ENCODE results near the gene PRSS35.
"Not testable (repeated sequence)": the region's sequence is repeated elsewhere in the genome, so short reads cannot be mapped to it uniquely, and the experiment has no call there.

PRSS35 gene

GRCh38 chr6:83546636-83547035 is 34.3 kb downstream of the PRSS35 start:
- DNase-seq (ENCODE audit: extremely low spot score), result no peak
- TF ChIP-seq FOXM1 (IDR thresholded peaks at IDR 0.05; ENCODE audit: borderline replicate concordance), result no peak
- TF ChIP-seq FOXA1 (IDR thresholded peaks at IDR 0.05), result no peak
- TF ChIP-seq SP1 (IDR thresholded peaks at IDR 0.05), result no peak
- TF ChIP-seq CTBP1 (IDR thresholded peaks at IDR 0.05; ENCODE audit: borderline replicate concordance), result no peak
- no peak for TF ChIP-seq NFRKB (IDR thresholded peaks at IDR 0.05)
- TF ChIP-seq LEF1 (IDR thresholded peaks at IDR 0.05; ENCODE audit: borderline replicate concordance), result no peak
- no peak for TF ChIP-seq PKNOX1 (IDR thresholded peaks at IDR 0.05)
- TF ChIP-seq ELF4 (IDR thresholded peaks at IDR 0.05), result no peak
- TF ChIP-seq TARDBP (IDR thresholded peaks at IDR 0.05), result no peak
- no peak for TF ChIP-seq ARNT (IDR thresholded peaks at IDR 0.05)
- no peak for TF ChIP-seq FOXK2 (IDR thresholded peaks at IDR 0.05)
- no peak for TF ChIP-seq ZNF384 (IDR thresholded peaks at IDR 0.05)
- no peak for TF ChIP-seq L3MBTL2 (conservative IDR thresholded peaks at IDR 0.05)
- TF ChIP-seq HDGF (IDR thresholded peaks at IDR 0.05; ENCODE audit: borderline replicate concordance), result no peak
- TF ChIP-seq BHLHE40 (IDR thresholded peaks at IDR 0.05; ENCODE audit: borderline replicate concordance), result no peak
- no peak for TF ChIP-seq SUZ12 (IDR thresholded peaks at IDR 0.05)
- POLR2A ChIA-PET, result no interaction called here
- CTCF ChIA-PET, result interaction anchor here (0.8 kb wide), 1 partner anchor 10 kb away, joined by 3 read pairs; no protein-coding TSS in a partner anchor

DNA sequence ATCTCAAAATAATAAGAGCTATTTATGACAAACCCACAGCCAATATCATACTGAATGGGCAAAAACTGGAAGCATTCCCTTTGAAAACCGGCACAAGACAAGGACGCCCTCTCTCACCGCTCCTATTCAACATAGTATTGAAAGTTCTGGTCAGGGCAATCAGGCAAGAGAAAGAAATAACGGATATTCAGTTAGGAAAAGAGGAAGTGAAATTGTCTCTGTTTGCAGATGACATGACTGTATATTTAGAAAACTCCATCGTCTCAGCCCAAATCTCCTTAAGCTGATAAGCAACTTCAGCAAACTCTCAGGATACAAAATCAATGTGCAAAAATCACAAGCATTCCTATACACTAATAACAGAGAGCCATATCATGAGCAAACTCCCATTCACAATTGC is 38.1 kb downstream of the PRSS35 start:
- CTCF ChIA-PET; DNase-seq (ENCODE audit: extremely low spot score); POLR2A ChIA-PET: not testable (repeated sequence)

GRCh38 chr6:83551748-83552147 is 39.4 kb downstream of the PRSS35 start:
- CTCF ChIA-PET; POLR2A ChIA-PET; DNase-seq (ENCODE audit: extremely low spot score): not testable (repeated sequence)

GRCh38 chr6:83556871-83557270 is 44.5 kb downstream of the PRSS35 start:
- no peak for DNase-seq (ENCODE audit: extremely low spot score)
- ChIA-PET POLR2A (no interaction called here), CTCF (no interaction called here)
- TF ChIP-seq FOXA1 (IDR thresholded peaks at IDR 0.05) (no peak), ELF4 (IDR thresholded peaks at IDR 0.05) (no peak), PKNOX1 (IDR thresholded peaks at IDR 0.05) (no peak), ARNT (IDR thresholded peaks at IDR 0.05) (no peak), ZNF384 (IDR thresholded peaks at IDR 0.05) (no peak), BHLHE40 (IDR thresholded peaks at IDR 0.05; ENCODE audit: borderline replicate concordance) (no peak), L3MBTL2 (conservative IDR thresholded peaks at IDR 0.05) (no peak), CTBP1 (IDR thresholded peaks at IDR 0.05; ENCODE audit: borderline replicate concordance) (no peak), SP1 (IDR thresholded peaks at IDR 0.05) (no peak), FOXM1 (IDR thresholded peaks at IDR 0.05; ENCODE audit: borderline replicate concordance) (no peak), HDGF (IDR thresholded peaks at IDR 0.05; ENCODE audit: borderline replicate concordance) (no peak), FOXK2 (IDR thresholded peaks at IDR 0.05) (no peak), NFRKB (IDR thresholded peaks at IDR 0.05) (no peak), LEF1 (IDR thresholded peaks at IDR 0.05; ENCODE audit: borderline replicate concordance) (no peak), SUZ12 (IDR thresholded peaks at IDR 0.05) (no peak), TARDBP (IDR thresholded peaks at IDR 0.05) (no peak)

DNA sequence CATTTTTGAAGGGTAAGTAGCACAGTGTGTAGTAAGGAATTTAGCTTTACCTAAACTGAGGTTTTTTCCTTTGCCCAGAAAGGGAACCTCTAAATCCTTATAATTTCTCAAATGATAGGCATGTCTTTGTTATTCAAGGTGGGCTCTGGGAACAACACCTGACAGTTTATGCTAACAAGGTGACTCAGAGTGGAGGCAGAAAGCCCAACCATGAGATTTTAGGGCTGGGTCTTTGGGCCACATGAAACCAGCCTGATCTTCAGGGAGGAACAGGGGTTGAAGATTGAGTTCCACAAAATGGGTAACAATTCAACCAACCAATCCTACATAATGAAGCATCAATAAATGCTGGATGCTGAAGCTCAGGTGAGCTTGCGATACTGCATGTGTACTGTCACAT is 46.6 kb downstream of the PRSS35 start:
- TF ChIP-seq FOXA1 (IDR thresholded peaks at IDR 0.05) (no peak), ZNF384 (IDR thresholded peaks at IDR 0.05) (no peak), HDGF (IDR thresholded peaks at IDR 0.05; ENCODE audit: borderline replicate concordance) (no peak), ARNT (IDR thresholded peaks at IDR 0.05) (no peak)
- ChIA-PET CTCF (no interaction called here), POLR2A (no interaction called here)

DNA sequence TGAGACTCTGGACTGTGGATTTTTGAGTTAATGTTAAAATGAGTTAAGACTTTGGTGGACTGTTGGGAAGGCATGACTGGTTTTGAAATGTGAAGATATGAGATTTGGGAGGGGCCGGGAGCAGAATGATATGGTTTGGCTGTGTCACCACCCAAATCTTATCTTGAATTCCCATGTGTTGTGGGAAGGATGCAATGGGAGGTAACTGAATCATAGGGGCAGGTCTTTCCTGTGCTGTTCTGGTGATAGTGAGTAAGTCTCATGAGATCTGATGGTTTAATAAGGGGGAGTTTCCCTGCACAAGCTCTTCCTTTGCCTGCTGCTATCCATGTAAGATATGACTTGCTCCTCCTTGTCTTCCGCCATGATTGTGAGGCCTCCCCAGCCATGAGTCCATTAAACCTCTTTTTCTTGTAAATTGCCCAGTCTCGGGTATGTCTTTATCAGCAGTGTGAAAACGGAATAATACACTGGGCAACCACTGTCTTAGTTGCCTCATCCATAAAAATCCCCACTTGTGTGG is 59.4 kb downstream of the PRSS35 start:
- DNase-seq (ENCODE audit: extremely low spot score); CTCF ChIA-PET; POLR2A ChIA-PET: not testable (repeated sequence)

More for the DNA sequence above, 46.6 kb downstream of the PRSS35 start:
- no peak for DNase-seq (ENCODE audit: extremely low spot score)

GRCh38 chr6:83574783-83575182 is 62.4 kb downstream of the PRSS35 start:
- no peak for TF ChIP-seq TARDBP (IDR thresholded peaks at IDR 0.05)
- no peak for TF ChIP-seq ZNF384 (IDR thresholded peaks at IDR 0.05)
- TF ChIP-seq SUZ12 (IDR thresholded peaks at IDR 0.05), result no peak
- CTCF ChIA-PET, result interaction anchor here (0.6 kb wide), 1 partner anchor 1858 kb away, joined by 3 read pairs; no protein-coding TSS in a partner anchor
- no peak for DNase-seq (ENCODE audit: extremely low spot score)
- POLR2A ChIA-PET, result no interaction called here
